DND-41 (cell line): ENCODE data around the gene SGCD.

ENCODE experiments used
- EZH2 ChIP-seq: IDR thresholded peaks from 3 replicates; pipeline ENCODE4 v1.6.1; 2012; ENCODE audit warnings: borderline replicate concordance, low read depth, mild to moderate bottlenecking, moderate library complexity, low read length, inconsistent platforms; ENCODE audit not compliant: severe bottlenecking
- TF ChIP-seq, protein P1 (sequence below): IDR thresholded peaks from 2 replicates; pipeline ENCODE4 v1.5.1; 2012; ENCODE audit warnings: borderline replicate concordance, low read length, moderate library complexity, mild to moderate bottlenecking; ENCODE audit not compliant: poor library complexity, severe bottlenecking; ENCODE audit errors: extremely low read depth

DNA sequence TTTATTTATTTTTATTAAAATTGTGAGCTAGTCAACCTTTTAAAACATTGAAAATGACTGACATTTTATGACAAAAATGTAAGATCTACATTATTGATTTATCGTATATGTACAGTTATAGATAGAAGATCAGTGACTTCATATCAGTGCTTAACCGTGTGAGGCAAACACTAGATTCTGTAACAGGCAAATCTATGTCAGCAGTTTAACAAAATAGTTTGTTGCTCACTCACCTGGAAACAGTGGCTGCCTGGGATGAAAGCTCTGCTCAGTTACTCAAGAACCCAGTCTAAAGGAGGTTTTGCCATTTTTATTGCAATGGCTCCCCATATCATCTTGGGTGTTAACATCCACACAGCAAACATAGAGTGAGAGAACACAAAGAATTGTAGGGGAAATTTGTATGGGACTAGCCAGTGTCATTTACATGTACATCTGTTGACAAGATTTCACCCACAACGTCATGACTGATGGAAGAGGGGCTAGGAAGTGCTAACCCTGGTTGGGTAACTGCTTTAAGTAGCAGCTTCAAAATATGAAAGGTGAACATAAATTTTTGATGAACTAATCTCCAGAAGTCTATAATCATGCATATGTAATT, 49.0 kb downstream of the SGCD start:
- TF ChIP-seq, protein P1, sequence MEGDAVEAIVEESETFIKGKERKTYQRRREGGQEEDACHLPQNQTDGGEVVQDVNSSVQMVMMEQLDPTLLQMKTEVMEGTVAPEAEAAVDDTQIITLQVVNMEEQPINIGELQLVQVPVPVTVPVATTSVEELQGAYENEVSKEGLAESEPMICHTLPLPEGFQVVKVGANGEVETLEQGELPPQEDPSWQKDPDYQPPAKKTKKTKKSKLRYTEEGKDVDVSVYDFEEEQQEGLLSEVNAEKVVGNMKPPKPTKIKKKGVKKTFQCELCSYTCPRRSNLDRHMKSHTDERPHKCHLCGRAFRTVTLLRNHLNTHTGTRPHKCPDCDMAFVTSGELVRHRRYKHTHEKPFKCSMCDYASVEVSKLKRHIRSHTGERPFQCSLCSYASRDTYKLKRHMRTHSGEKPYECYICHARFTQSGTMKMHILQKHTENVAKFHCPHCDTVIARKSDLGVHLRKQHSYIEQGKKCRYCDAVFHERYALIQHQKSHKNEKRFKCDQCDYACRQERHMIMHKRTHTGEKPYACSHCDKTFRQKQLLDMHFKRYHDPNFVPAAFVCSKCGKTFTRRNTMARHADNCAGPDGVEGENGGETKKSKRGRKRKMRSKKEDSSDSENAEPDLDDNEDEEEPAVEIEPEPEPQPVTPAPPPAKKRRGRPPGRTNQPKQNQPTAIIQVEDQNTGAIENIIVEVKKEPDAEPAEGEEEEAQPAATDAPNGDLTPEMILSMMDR = no peak
- no peak for TF ChIP-seq EZH2
